Ascending aorta (tissue), 2 donors: ENCODE measurements around the gene DGKG. TPM values are rescaled to one million over a fixed set of nuclear protein-coding genes. Genes with fewer than 3 reads are reported as not detected.

Experiments
- DNase-seq, 2 donors: peaks; one replicate each; pipeline ENCODE4 v3.0.0-alpha.2; 2019; ENCODE audit warnings: low spot score in 2 of 2
- H3K27ac ChIP-seq, 2 donors: fragments of 200-600 bp; sonication (generic); one replicate each; pipeline ENCODE4 v1.5.1; 2016 to 2017; ENCODE audit warnings: mild to moderate bottlenecking in 1 of 2
- H3K27me3 ChIP-seq: fragments of 200-600 bp; sonication (generic); one replicate; pipeline ENCODE4 v1.5.1; 2017
- H3K36me3 ChIP-seq, 2 donors: fragments of 200-600 bp; sonication (generic); one replicate each; pipeline ENCODE4 v1.5.1; 2016
- H3K4me1 ChIP-seq, 2 donors: fragments of 200-600 bp; sonication (generic); one replicate each; pipeline ENCODE4 v1.5.1; 2016 to 2017; ENCODE audit warnings: mild to moderate bottlenecking in 1 of 2
- H3K4me3 ChIP-seq, 2 donors: fragments of 200-600 bp; sonication (generic); one replicate each; pipeline ENCODE4 v1.5.1; 2016 to 2017; ENCODE audit warnings: mild to moderate bottlenecking in 1 of 2
- H3K9me3 ChIP-seq, 2 donors: fragments of 200-600 bp; sonication (generic); one replicate each; pipeline ENCODE4 v1.5.1; 2016
- CTCF ChIP-seq, 3 experiments: fragments of 200-600 bp in 2 of 3; fragments of 450-650 bp in 1 of 3; sonication (generic) in 2 of 3; IDR thresholded peaks; one replicate each; pipeline ENCODE4 v1.5.1; 2016 to 2019; ENCODE audit warnings: antibody characterized with exemption in 3 of 3, mild to moderate bottlenecking in 1 of 3, moderate library complexity in 1 of 3
- intact Hi-C: fragments of 100-400 bp; cut with DNase I; formaldehyde crosslinking; loops from one replicate; pipeline ENCODE4 v1.15.1; 2023
- total RNA-seq: library from RNA; depleted of rRNA; stranded (reverse); fragments of >200 nt; gene quantifications from one replicate; pipeline ENCODE4 v1.1.0, GENCODE V29; 2016

The DGKG gene
- total RNA-seq, 1 donor from 2014 or later, result 11.1 TPM

- H3K27me3 ChIP-seq, result no peaks in the 10 kb centered on the region
- no peak for DNase-seq
- no peak overlapping the region for H3K4me3 ChIP-seq
- H3K27ac ChIP-seq, result no peak overlapping the region
- peaks cover 0 to 3% of the 10 kb centered on the region in 2 donors for H3K4me1 ChIP-seq
- intact Hi-C loops, result no loop called here
- no peaks in the 10 kb centered on the region for H3K9me3 ChIP-seq
- no peaks in the 10 kb centered on the region for H3K36me3 ChIP-seq
- TF ChIP-seq CTCF (IDR thresholded peaks at IDR 0.05), result no peak
Observed at GRCh38 chr3:186224041-186224610, 137.9 kb downstream of the DGKG start.

DNA sequence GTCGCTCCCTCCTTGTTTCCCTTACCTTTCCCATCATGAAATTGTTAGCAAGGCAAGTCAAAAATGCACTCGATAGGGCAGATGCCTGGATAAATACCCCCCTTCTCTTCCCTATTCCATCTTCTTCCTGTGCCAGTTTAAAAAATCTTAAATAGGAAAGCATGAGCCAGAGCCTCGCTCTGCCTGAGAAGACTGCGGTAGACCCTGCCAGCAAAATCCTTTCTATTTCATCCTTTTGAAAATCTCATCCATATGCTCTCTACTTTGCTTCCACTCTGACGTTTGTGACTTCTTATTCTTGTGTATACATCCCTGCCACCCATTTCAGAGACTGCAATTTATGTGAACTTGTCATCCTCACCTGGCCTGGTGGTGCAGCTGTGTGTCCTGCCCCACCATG is 138.6 kb downstream of the DGKG start:
- intact Hi-C loops, result no loop called here
- H3K9me3 ChIP-seq, result no peaks in the 10 kb centered on the region
- no peak overlapping the region for H3K27ac ChIP-seq
- no peaks in the 10 kb centered on the region for H3K27me3 ChIP-seq
- TF ChIP-seq CTCF (IDR thresholded peaks at IDR 0.05), result no peak
- H3K36me3 ChIP-seq, result no peaks in the 10 kb centered on the region
- peaks cover 0 to 3% of the 10 kb centered on the region in 2 donors for H3K4me1 ChIP-seq
- no peak overlapping the region for H3K4me3 ChIP-seq
- no peak for DNase-seq

DNA sequence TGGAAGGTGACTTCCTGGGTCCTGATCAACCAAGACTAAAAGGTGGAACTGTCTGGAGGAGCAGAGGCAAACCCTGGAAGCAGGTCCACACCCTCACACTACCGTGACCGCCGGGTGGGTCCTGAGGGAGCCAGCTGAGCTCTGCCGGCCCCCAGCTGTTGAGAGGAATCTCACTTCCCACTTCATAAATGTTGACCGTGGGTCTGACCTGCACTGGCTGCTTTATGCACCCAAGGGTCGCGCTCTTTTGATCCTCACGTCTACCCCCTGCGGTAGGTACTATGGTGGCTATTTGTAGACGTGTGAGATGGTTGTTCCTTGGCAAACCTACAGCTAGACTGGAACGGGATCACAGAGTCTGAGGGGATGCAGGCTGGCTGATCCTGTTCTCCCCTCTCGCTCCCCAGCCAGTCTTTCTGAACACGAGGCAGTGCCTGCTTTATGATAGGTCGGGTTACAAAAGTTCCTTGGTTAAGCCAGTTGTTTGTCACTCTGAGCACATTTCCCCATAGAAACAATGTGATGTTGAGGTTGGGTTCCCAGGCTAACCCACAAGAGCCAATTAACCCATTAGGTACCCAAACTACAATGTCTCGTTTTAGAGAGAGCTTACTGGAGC is 140.2 kb downstream of the DGKG start:
- TF ChIP-seq CTCF (IDR thresholded peaks at IDR 0.05), result no peak
- Histone ChIP-seq H3K4me1 (peaks cover 0 to 3% of the 10 kb centered on the region in 2 donors), H3K4me3 (no peak overlapping the region), H3K27ac (peak overlapping the region; percentile 21 to 25), H3K36me3 (no peaks in the 10 kb centered on the region), H3K27me3 (no peaks in the 10 kb centered on the region), H3K9me3 (no peaks in the 10 kb centered on the region)
- intact Hi-C loops, result no loop called here
- DNase-seq, result no peak

GRCh38 chr3:186220911-186221645 is 141.0 kb downstream of the DGKG start:
- DNase-seq, result no peak
- intact Hi-C loops, result no loop called here
- Histone ChIP-seq H3K4me1 (peaks cover 0 to 3% of the 10 kb centered on the region in 2 donors), H3K36me3 (no peaks in the 10 kb centered on the region), H3K27me3 (no peaks in the 10 kb centered on the region), H3K9me3 (no peaks in the 10 kb centered on the region), H3K27ac (peak overlapping the region; percentile 21 to 25), H3K4me3 (no peak overlapping the region)
- TF ChIP-seq CTCF (IDR thresholded peaks at IDR 0.05), result peak in 2 of 3 experiments; percentile 11 to 38

DNA sequence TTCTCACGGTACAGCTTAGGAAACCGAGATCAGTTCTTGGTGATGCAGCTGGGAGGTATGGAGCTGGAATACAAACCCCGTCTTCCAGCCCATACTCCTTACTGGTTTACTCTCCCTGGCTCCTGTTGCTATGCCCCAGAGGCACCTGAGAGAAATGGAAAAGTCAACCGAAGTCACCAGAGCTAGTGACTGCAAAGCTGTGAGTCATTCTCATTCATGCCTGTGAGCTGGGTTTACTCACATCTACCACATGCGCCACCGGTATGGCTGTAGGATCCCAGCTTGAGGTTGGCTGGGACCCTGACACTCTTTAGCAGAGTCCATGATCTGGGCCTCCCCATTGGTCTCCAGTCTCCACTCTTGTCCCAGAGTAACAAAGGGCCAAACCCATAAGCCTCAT is 141.7 kb downstream of the DGKG start:
- Histone ChIP-seq H3K4me1 (peaks cover 0 to 3% of the 10 kb centered on the region in 2 donors), H3K36me3 (no peaks in the 10 kb centered on the region), H3K4me3 (no peak overlapping the region), H3K27ac (peak overlapping the region in 1 of 2 donors; percentile 25), H3K27me3 (no peaks in the 10 kb centered on the region), H3K9me3 (no peaks in the 10 kb centered on the region)
- DNase-seq, result no peak
- intact Hi-C loops, result no loop called here
- no peak for TF ChIP-seq CTCF (IDR thresholded peaks at IDR 0.05)
